H1 (cell line): ENCODE results near the gene ACTR3C.

Experiments
- JUN ChIP-seq: IDR thresholded peaks from 2 replicates; pipeline ENCODE4 v1.6.1; 2011; ENCODE audit warnings: low read depth, mild to moderate bottlenecking, improper control_type of control experiment, low read length
- RAD21 ChIP-seq, 2 experiments: IDR thresholded peaks in 1 of 2; conservative IDR thresholded peaks in 1 of 2; 2 replicates each; pipeline ENCODE4 v1.6.1; 2011; ENCODE audit warnings: low read depth in 2 of 2, low read length in 2 of 2, improper control_type of control experiment in 1 of 2, inconsistent platforms in 1 of 2, mild to moderate bottlenecking in 1 of 2, moderate library complexity in 1 of 2
- RNF2 ChIP-seq: fragments of 200-900, 300-1000 bp; sonication (generic); IDR thresholded peaks from 2 replicates; pipeline ENCODE4 v1.7.1; 2016; ENCODE audit warnings: borderline replicate concordance, low read depth, mild to moderate bottlenecking, antibody characterized with exemption, low read length; ENCODE audit not compliant: poor library complexity, severe bottlenecking; ENCODE audit errors: missing control alignments
- TAF1 ChIP-seq: IDR thresholded peaks from 2 replicates; pipeline ENCODE4 v1.6.1; 2011; ENCODE audit warnings: mild to moderate bottlenecking, low read depth, low read length

- TF ChIP-seq TAF1 (no peak), RNF2 (no peak), JUN (no peak), RAD21 (IDR thresholded peaks at IDR 0.05 in 1 of 2, conservative IDR thresholded peaks at IDR 0.05 in 1 of 2; ENCODE audit: low read depth in 2 of 2, low read length in 2 of 2) (no peak)
Measured at GRCh38 chr7:150337179-150337578, 13.8 kb upstream of the ACTR3C start.
